Liver (tissue), 9 donors: ENCODE results near the gene SERINC3. TPM values are rescaled to one million over a fixed set of nuclear protein-coding genes. Genes with fewer than 3 reads are reported as not detected.
A peak's percentile ranks its signal among the peaks of the same experiment; 100 is the strongest.

Experiments used
- DNase-seq: peaks from one replicate; pipeline ENCODE4 v3.0.0-alpha.2; 2017; ENCODE audit warnings: low spot score
- H3K27ac ChIP-seq, 2 donors: one replicate each; pipeline ENCODE4 v1.7.0; 2013; ENCODE audit warnings: inconsistent platforms in 2 of 2, low read length in 2 of 2, control low read depth in 1 of 2, low read depth in 1 of 2, mild to moderate bottlenecking in 1 of 2
- H3K27me3 ChIP-seq, 4 donors: one replicate each; pipeline versions ENCODE4 v1.6.1 to v1.7.0; 2013; ENCODE audit warnings: low read length in 3 of 4, inconsistent platforms in 1 of 4, mild to moderate bottlenecking in 1 of 4, moderate library complexity in 1 of 4; ENCODE audit not compliant: control insufficient read depth in 4 of 4, insufficient read depth in 4 of 4
- H3K36me3 ChIP-seq, 4 donors: one replicate each; pipeline versions ENCODE4 v1.6.1 to v1.7.0; 2013; ENCODE audit warnings: low read length in 3 of 4, mild to moderate bottlenecking in 3 of 4, low read depth in 1 of 4, moderate library complexity in 1 of 4; ENCODE audit not compliant: control insufficient read depth in 4 of 4, insufficient read depth in 3 of 4
- H3K4me1 ChIP-seq, 4 donors: one replicate each; pipeline versions ENCODE4 v1.6.1 to v1.7.0; 2013; ENCODE audit warnings: low read length in 3 of 4, mild to moderate bottlenecking in 3 of 4, moderate library complexity in 1 of 4; ENCODE audit not compliant: control insufficient read depth in 4 of 4, insufficient read depth in 4 of 4
- H3K4me3 ChIP-seq, 3 donors: one replicate each; pipeline versions ENCODE4 v1.6.1 to v1.7.0; 2013; ENCODE audit warnings: low read length in 3 of 3, control low read depth in 1 of 3, low read depth in 1 of 3, mild to moderate bottlenecking in 1 of 3
- H3K9ac ChIP-seq, 2 donors: one replicate each; pipeline ENCODE4 v1.7.0; 2013; ENCODE audit warnings: low read length in 2 of 2, mild to moderate bottlenecking in 2 of 2, moderate library complexity in 2 of 2, control low read depth in 1 of 2, low read depth in 1 of 2
- H3K9me3 ChIP-seq, 4 donors: one replicate each; pipeline versions ENCODE4 v1.6.1 to v1.7.0; 2013; ENCODE audit warnings: low read length in 3 of 4; ENCODE audit not compliant: control insufficient read depth in 4 of 4
- EGR1 ChIP-seq, 2 donors: IDR thresholded peaks; 2 replicates each; pipeline ENCODE4 v1.6.1; 2016 to 2018; ENCODE audit warnings: antibody characterized with exemption in 2 of 2, low read depth in 2 of 2
- FOXA1 ChIP-seq: IDR thresholded peaks from 2 replicates; pipeline ENCODE4 v1.6.1; 2016; ENCODE audit warnings: antibody characterized with exemption
- FOXA2 ChIP-seq: IDR thresholded peaks from 2 replicates; pipeline ENCODE4 v1.6.1; 2016; ENCODE audit warnings: antibody characterized with exemption
- GABPA ChIP-seq, 2 donors: IDR thresholded peaks in 1 of 2; conservative IDR thresholded peaks in 1 of 2; 2 replicates each; pipeline ENCODE4 v1.6.1; 2016; ENCODE audit warnings: antibody characterized with exemption in 2 of 2, mild to moderate bottlenecking in 1 of 2, moderate library complexity in 1 of 2
- HNF4A ChIP-seq, 2 donors: conservative IDR thresholded peaks; 2 replicates each; pipeline ENCODE4 v1.6.1; 2016; ENCODE audit warnings: antibody characterized with exemption in 2 of 2, mild to moderate bottlenecking in 2 of 2
- HNF4G ChIP-seq: IDR thresholded peaks from 2 replicates; pipeline ENCODE4 v1.6.1; 2016; ENCODE audit warnings: antibody characterized with exemption
- JUND ChIP-seq, 2 donors: IDR thresholded peaks; 2 replicates each; pipeline ENCODE4 v1.6.1; 2016; ENCODE audit warnings: antibody characterized with exemption in 2 of 2
- NR2F2 ChIP-seq: IDR thresholded peaks from 2 replicates; pipeline ENCODE4 v1.6.1; 2016; ENCODE audit warnings: antibody characterized with exemption
- RAD21 ChIP-seq, 2 donors: IDR thresholded peaks; 2 replicates each; pipeline ENCODE4 v1.6.1; 2016; ENCODE audit warnings: antibody characterized with exemption in 2 of 2, mild to moderate bottlenecking in 2 of 2
- RXRA ChIP-seq, 2 donors: IDR thresholded peaks; 2 replicates each; pipeline ENCODE4 v1.6.1; 2017 to 2018; ENCODE audit warnings: antibody characterized with exemption in 2 of 2, mild to moderate bottlenecking in 1 of 2
- TAF1 ChIP-seq: conservative IDR thresholded peaks from 2 replicates; pipeline ENCODE4 v1.6.1; 2016; ENCODE audit warnings: antibody characterized with exemption, mild to moderate bottlenecking
- YY1 ChIP-seq: IDR thresholded peaks from 2 replicates; pipeline ENCODE4 v1.6.1; 2016; ENCODE audit warnings: antibody characterized with exemption, mild to moderate bottlenecking
- WGBS: extraction: QIAGEN DNeasy Blood & Tissue Kit; methylation state at CpG from one replicate; pipeline ENCODE4 v1.1.7; 2013; 5-methylcytosine and 5-hydroxymethylcytosine counted together
- polyA plus RNA-seq, 2 donors: library from polyadenylated mRNA; stranded (reverse) in 1 of 2; unstranded in 1 of 2; fragments of 200-250 nt in 1 of 2; fragments of >200 nt in 1 of 2; fragmentation: Nextera tagmentation in 1 of 2; extraction: Ambion mirVana in 1 of 2; gene quantifications; one replicate each; pipeline versions ENCODE4 v1.2.1 to v1.2.3, GENCODE V29; 2013 to 2015
- total RNA-seq, 2 donors: library from RNA; depleted of rRNA; stranded (reverse); fragments of >200 nt; gene quantifications; one replicate each; pipeline ENCODE4 v1.2.3, GENCODE V29; 2014
- TF ChIP-seq, protein P1 (sequence below): fragments of 150-350 bp; IDR thresholded peaks from 2 replicates; pipeline ENCODE4 v1.5.1; 2017; ENCODE audit warnings: improper control_type of control experiment, low read depth, low read length; ENCODE audit not compliant: missing input control
- TF ChIP-seq, protein P2 (sequence below): IDR thresholded peaks from 2 replicates; pipeline ENCODE4 v1.6.1; 2016; ENCODE audit warnings: antibody characterized with exemption
- TF ChIP-seq, protein P3 (sequence below): IDR thresholded peaks from 2 replicates; pipeline ENCODE4 v1.6.1; 2016; ENCODE audit warnings: antibody characterized with exemption, mild to moderate bottlenecking
- TF ChIP-seq, protein P4 (sequence below): IDR thresholded peaks from 2 replicates; pipeline ENCODE4 v1.6.1; 2016; ENCODE audit warnings: antibody characterized with exemption
- TF ChIP-seq, protein P5 (sequence below): IDR thresholded peaks from 2 replicates; pipeline ENCODE4 v1.6.1; 2016; ENCODE audit warnings: antibody characterized with exemption
- donor health status: healthy.
- donor health status: healthy.
- donor health status: healthy.
- donor health status: healthy.
- donor health status: healthy.

SERINC3 gene
- total and polyA plus RNA-seq, 4 donors: 51.1 to 70.0 (median 58.5) TPM

DNA sequence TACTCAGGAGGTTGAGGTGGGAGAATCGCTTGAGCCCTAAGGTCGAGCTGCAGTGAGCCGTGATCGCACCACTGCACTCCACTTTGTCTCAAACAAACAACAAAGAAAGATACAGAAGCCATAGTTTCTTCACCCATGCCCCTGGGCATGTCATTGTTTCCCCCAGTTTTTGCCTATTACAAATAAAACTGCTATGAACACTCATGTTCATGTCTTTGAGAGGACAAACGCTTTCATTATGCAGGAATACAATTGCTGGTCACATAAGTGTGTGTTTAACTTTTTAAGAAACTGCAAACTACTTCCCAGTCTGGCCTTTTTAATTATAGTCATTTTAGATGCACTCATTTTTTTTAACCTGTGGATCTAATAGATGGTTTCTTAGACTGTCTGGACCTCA is 58.4 kb downstream of the SERINC3 start:
- H3K27me3 ChIP-seq: no peaks in the 10 kb centered on the region
- no peaks in the 10 kb centered on the region for H3K36me3 ChIP-seq
- no peak for DNase-seq
- H3K9me3 ChIP-seq: no peaks in the 10 kb centered on the region
- H3K4me3 ChIP-seq: no peak overlapping the region
- peaks cover 21 to 67% (median 52%) of the 10 kb centered on the region in 4 donors for H3K4me1 ChIP-seq
- H3K9ac ChIP-seq: no peak overlapping the region
- 87% methylated on average over 5 of the region's 5 CpGs for WGBS
- TF ChIP-seq RXRA (IDR thresholded peaks at IDR 0.05) (no peak), TAF1 (no peak), FOXA1 (no peak), NR2F2 (no peak), HNF4G (no peak), FOXA2 (no peak), JUND (IDR thresholded peaks at IDR 0.05) (no peak), GABPA (IDR thresholded peaks at IDR 0.05 in 1 of 2, conservative IDR thresholded peaks at IDR 0.05 in 1 of 2) (no peak)
- TF ChIP-seq, protein P1, sequence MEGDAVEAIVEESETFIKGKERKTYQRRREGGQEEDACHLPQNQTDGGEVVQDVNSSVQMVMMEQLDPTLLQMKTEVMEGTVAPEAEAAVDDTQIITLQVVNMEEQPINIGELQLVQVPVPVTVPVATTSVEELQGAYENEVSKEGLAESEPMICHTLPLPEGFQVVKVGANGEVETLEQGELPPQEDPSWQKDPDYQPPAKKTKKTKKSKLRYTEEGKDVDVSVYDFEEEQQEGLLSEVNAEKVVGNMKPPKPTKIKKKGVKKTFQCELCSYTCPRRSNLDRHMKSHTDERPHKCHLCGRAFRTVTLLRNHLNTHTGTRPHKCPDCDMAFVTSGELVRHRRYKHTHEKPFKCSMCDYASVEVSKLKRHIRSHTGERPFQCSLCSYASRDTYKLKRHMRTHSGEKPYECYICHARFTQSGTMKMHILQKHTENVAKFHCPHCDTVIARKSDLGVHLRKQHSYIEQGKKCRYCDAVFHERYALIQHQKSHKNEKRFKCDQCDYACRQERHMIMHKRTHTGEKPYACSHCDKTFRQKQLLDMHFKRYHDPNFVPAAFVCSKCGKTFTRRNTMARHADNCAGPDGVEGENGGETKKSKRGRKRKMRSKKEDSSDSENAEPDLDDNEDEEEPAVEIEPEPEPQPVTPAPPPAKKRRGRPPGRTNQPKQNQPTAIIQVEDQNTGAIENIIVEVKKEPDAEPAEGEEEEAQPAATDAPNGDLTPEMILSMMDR: no peak
- TF ChIP-seq, protein P2, sequence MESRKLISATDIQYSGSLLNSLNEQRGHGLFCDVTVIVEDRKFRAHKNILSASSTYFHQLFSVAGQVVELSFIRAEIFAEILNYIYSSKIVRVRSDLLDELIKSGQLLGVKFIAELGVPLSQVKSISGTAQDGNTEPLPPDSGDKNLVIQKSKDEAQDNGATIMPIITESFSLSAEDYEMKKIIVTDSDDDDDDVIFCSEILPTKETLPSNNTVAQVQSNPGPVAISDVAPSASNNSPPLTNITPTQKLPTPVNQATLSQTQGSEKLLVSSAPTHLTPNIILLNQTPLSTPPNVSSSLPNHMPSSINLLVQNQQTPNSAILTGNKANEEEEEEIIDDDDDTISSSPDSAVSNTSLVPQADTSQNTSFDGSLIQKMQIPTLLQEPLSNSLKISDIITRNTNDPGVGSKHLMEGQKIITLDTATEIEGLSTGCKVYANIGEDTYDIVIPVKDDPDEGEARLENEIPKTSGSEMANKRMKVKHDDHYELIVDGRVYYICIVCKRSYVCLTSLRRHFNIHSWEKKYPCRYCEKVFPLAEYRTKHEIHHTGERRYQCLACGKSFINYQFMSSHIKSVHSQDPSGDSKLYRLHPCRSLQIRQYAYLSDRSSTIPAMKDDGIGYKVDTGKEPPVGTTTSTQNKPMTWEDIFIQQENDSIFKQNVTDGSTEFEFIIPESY: no peak
- TF ChIP-seq, protein P3, sequence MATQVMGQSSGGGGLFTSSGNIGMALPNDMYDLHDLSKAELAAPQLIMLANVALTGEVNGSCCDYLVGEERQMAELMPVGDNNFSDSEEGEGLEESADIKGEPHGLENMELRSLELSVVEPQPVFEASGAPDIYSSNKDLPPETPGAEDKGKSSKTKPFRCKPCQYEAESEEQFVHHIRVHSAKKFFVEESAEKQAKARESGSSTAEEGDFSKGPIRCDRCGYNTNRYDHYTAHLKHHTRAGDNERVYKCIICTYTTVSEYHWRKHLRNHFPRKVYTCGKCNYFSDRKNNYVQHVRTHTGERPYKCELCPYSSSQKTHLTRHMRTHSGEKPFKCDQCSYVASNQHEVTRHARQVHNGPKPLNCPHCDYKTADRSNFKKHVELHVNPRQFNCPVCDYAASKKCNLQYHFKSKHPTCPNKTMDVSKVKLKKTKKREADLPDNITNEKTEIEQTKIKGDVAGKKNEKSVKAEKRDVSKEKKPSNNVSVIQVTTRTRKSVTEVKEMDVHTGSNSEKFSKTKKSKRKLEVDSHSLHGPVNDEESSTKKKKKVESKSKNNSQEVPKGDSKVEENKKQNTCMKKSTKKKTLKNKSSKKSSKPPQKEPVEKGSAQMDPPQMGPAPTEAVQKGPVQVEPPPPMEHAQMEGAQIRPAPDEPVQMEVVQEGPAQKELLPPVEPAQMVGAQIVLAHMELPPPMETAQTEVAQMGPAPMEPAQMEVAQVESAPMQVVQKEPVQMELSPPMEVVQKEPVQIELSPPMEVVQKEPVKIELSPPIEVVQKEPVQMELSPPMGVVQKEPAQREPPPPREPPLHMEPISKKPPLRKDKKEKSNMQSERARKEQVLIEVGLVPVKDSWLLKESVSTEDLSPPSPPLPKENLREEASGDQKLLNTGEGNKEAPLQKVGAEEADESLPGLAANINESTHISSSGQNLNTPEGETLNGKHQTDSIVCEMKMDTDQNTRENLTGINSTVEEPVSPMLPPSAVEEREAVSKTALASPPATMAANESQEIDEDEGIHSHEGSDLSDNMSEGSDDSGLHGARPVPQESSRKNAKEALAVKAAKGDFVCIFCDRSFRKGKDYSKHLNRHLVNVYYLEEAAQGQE: no peak
- H3K27ac ChIP-seq: peak overlapping the region; percentile 55 to 94

DNA sequence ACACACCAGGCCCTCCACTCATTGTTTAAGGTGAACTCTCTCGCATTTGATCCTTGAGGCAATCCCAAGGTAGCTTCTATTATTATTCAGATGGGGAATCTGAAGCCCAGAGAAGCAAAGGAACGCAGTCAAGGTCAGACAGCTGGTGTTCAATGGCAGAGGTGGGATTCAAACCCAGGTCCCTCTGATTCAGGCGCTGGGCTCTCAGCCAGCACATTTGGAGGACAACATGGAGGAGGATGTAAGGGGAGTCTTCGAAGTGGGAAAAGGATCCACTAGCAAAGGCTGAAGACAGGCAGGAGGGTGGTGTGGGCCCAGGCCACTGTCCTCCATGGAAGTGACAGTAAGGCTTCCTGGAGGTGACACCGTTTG is 60.1 kb downstream of the SERINC3 start:
- peak overlapping the region in 1 of 2 donors; percentile 69 for H3K9ac ChIP-seq

More for the DNA sequence above, 60.1 kb downstream of the SERINC3 start:
- DNase-seq: no peak
- Histone ChIP-seq H3K9me3 (no peaks in the 10 kb centered on the region), H3K27ac (peak overlapping the region; percentile 87 to 92), H3K36me3 (no peaks in the 10 kb centered on the region), H3K4me3 (no peak overlapping the region), H3K27me3 (no peaks in the 10 kb centered on the region), H3K4me1 (peaks cover 20 to 52% (median 37%) of the 10 kb centered on the region in 4 donors)
- no peak for TF ChIP-seq TAF1
- TF ChIP-seq HNF4G: no peak
- TF ChIP-seq RAD21 (IDR thresholded peaks at IDR 0.05): no peak
- TF ChIP-seq HNF4A (conservative IDR thresholded peaks at IDR 0.05): no peak
- TF ChIP-seq NR2F2: no peak
- TF ChIP-seq, protein P4, sequence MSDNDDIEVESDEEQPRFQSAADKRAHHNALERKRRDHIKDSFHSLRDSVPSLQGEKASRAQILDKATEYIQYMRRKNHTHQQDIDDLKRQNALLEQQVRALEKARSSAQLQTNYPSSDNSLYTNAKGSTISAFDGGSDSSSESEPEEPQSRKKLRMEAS: no peak
- no peak for TF ChIP-seq YY1
- no peak for TF ChIP-seq JUND (IDR thresholded peaks at IDR 0.05)
- TF ChIP-seq FOXA2: no peak
- no peak for TF ChIP-seq EGR1 (IDR thresholded peaks at IDR 0.05; ENCODE audit: low read depth in 2 of 2)
- TF ChIP-seq, protein P3: no peak
- TF ChIP-seq RXRA (IDR thresholded peaks at IDR 0.05): no peak
- TF ChIP-seq, protein P5, sequence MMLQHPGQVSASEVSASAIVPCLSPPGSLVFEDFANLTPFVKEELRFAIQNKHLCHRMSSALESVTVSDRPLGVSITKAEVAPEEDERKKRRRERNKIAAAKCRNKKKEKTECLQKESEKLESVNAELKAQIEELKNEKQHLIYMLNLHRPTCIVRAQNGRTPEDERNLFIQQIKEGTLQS: no peak
- no peak for TF ChIP-seq FOXA1
- WGBS: 44% methylated on average over 5 of the region's 5 CpGs
